Thyroid gland (tissue), 4 donors: ENCODE data around the gene OR14K1.

Experiments
- CTCF ChIP-seq, 6 experiments: fragments of 200-600 bp in 3 of 6; fragments of 450-650 bp in 3 of 6; sonication (generic) in 3 of 6; IDR thresholded peaks; one replicate each; pipeline ENCODE4 v1.5.1; 2016 to 2019; ENCODE audit warnings: antibody characterized with exemption in 6 of 6, mild to moderate bottlenecking in 2 of 6, inconsistent platforms in 1 of 6, moderate library complexity in 1 of 6
- POLR2A ChIP-seq, 2 donors: fragments of 450-650 bp; IDR thresholded peaks; one replicate each; pipeline ENCODE4 v1.6.1; 2017; ENCODE audit warnings: antibody characterized with exemption in 2 of 2, mild to moderate bottlenecking in 2 of 2, moderate library complexity in 1 of 2

GRCh38 chr1:247716546-247716945 is 21.9 kb upstream of the OR14K1 start, which contains the start of gene OR6F1:
- TF ChIP-seq POLR2A (IDR thresholded peaks at IDR 0.05), result no peak
- TF ChIP-seq CTCF (IDR thresholded peaks at IDR 0.05), result no peak
